PC-9 (cell line): ENCODE measurements around the gene PRKG1. TPM values are rescaled to one million over a fixed set of nuclear protein-coding genes. Genes with fewer than 3 reads are reported as not detected.

Experiments
- BruUV-seq: library from RNA; stranded (reverse); fragments of 400-500 nt; replicated peaks from 2 replicates; lab custom pipeline; 2021; lab: Mats Ljungman, UMichigan
- CTCF ChIA-PET: fragments of 300-600 bp; sonication (Branson Sonifier 250); formaldehyde crosslinking; loops from one replicate; lab custom pipeline; 2022; ENCODE audit warnings: antibody characterized with exemption; lab: Charles Lee
- POLR2A ChIA-PET: fragments of 300-600 bp; sonication (Branson Sonifier 250); formaldehyde crosslinking; loops from one replicate; lab custom pipeline; 2022; ENCODE audit warnings: antibody characterized with exemption; ENCODE audit not compliant: unreplicated experiment; lab: Charles Lee
- DNase-seq, 2 experiments: peaks; one replicate each; pipeline versions ENCODE4 v3.0.0 to v3.0.0-alpha.2; 2015 to 2022; ENCODE audit warnings: mixed read lengths in 1 of 2
- H2AFZ ChIP-seq: fragments of 200-600 bp; sonication (generic); 2 replicates; pipeline ENCODE4 v1.8.1; 2017; ENCODE audit warnings: antibody characterized with exemption
- H3F3A ChIP-seq: fragments of 200-600 bp; sonication (generic); 2 replicates; pipeline ENCODE4 v1.8.1; 2017; ENCODE audit warnings: antibody characterized with exemption, mild to moderate bottlenecking, low read depth; ENCODE audit not compliant: insufficient read depth
- H3K27ac ChIP-seq: fragments of 200-600 bp; sonication (generic); 2 replicates; pipeline ENCODE4 v1.6.1; 2016; ENCODE audit warnings: mixed run types
- H3K27me3 ChIP-seq: fragments of 200-600 bp; sonication (generic); 2 replicates; pipeline ENCODE4 v1.6.1; 2016; ENCODE audit warnings: low read depth, mixed run types; ENCODE audit not compliant: insufficient read depth
- H3K36me3 ChIP-seq: fragments of 200-600 bp; sonication (generic); 2 replicates; pipeline ENCODE4 v1.6.1; 2016; ENCODE audit warnings: low read depth, mixed run types
- H3K4me1 ChIP-seq: fragments of 200-600 bp; sonication (generic); replicated peaks from 2 replicates; pipeline ENCODE4 v1.6.1; 2016; ENCODE audit warnings: mixed run types; ENCODE audit not compliant: insufficient read depth
- H3K4me2 ChIP-seq: fragments of 200-600 bp; sonication (generic); 2 replicates; pipeline ENCODE4 v1.6.1; 2017; ENCODE audit warnings: mixed run types
- H3K4me3 ChIP-seq: fragments of 200-600 bp; sonication (generic); 2 replicates; pipeline ENCODE4 v1.6.1; 2016; ENCODE audit warnings: mixed run types
- H3K79me2 ChIP-seq: fragments of 200-600 bp; sonication (generic); 2 replicates; pipeline ENCODE4 v1.6.1; 2017; ENCODE audit warnings: low read depth, mixed run types
- H3K9me2 ChIP-seq: fragments of 200-600 bp; sonication (generic); 2 replicates; pipeline ENCODE4 v1.8.1; 2017; ENCODE audit warnings: mild to moderate bottlenecking; ENCODE audit not compliant: insufficient read depth
- H3K9me3 ChIP-seq: fragments of 200-600 bp; sonication (generic); 2 replicates; pipeline ENCODE4 v1.8.1; 2016; ENCODE audit warnings: low read depth; ENCODE audit not compliant: insufficient read depth
- H4K20me1 ChIP-seq: fragments of 200-600 bp; sonication (generic); 2 replicates; pipeline ENCODE4 v1.8.1; 2017; ENCODE audit not compliant: insufficient read depth
- EZH2 ChIP-seq: fragments of 200-600 bp; sonication (generic); IDR thresholded peaks from 2 replicates; pipeline ENCODE4 v1.8.0; 2017; ENCODE audit warnings: antibody characterized with exemption, low read depth
- intact Hi-C: fragments of 100-400 bp; cut with micrococcal nuclease; formaldehyde crosslinking; loops from one replicate; pipeline ENCODE4 v1.10.0; 2022; ENCODE audit not compliant: unreplicated experiment
- total RNA-seq: library from RNA; stranded (reverse); gene quantifications from 2 replicates; pipeline ENCODE4 v1.2.3, GENCODE V29; 2021
- TF ChIP-seq, protein P1 (sequence below): fragments of 200-600 bp; sonication (generic); conservative IDR thresholded peaks from 2 replicates; pipeline ENCODE4 v1.6.1; 2017; ENCODE audit warnings: mixed run types, antibody characterized with exemption, mild to moderate bottlenecking, moderate library complexity

PRKG1 gene
- total RNA-seq, 1 experiment from 2014 or later = 0.70 TPM

DNA sequence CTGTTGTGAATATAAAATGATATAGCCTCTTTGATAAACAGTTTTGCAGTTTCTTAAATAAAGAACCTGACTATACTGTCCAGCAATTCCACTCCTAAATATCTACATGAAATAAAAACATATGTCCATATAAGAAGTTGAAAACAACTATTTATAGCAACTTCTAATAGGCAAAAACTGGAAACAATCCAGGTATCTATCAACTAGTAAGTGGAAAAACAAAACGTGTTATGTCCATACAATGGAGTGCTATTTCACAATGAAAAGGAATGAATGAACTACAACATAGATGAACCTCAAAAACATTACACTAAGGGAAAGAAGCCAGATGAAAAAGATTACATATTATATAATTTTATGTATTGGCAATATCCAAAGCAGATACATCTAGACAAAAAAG lies 356.2 kb downstream of the PRKG1 start:
- CTCF ChIA-PET = no interaction called here
- no peak overlapping the region for H2AFZ ChIP-seq
- H3K36me3 ChIP-seq = no peaks in the 10 kb centered on the region
- no peaks in the 10 kb centered on the region for H3K4me1 ChIP-seq
- POLR2A ChIA-PET = no interaction called here
- no peak overlapping the region for H3K4me3 ChIP-seq
- no peak overlapping the region for H3K27ac ChIP-seq
- no peak for TF ChIP-seq EZH2
- TF ChIP-seq, protein P1, sequence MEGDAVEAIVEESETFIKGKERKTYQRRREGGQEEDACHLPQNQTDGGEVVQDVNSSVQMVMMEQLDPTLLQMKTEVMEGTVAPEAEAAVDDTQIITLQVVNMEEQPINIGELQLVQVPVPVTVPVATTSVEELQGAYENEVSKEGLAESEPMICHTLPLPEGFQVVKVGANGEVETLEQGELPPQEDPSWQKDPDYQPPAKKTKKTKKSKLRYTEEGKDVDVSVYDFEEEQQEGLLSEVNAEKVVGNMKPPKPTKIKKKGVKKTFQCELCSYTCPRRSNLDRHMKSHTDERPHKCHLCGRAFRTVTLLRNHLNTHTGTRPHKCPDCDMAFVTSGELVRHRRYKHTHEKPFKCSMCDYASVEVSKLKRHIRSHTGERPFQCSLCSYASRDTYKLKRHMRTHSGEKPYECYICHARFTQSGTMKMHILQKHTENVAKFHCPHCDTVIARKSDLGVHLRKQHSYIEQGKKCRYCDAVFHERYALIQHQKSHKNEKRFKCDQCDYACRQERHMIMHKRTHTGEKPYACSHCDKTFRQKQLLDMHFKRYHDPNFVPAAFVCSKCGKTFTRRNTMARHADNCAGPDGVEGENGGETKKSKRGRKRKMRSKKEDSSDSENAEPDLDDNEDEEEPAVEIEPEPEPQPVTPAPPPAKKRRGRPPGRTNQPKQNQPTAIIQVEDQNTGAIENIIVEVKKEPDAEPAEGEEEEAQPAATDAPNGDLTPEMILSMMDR = no peak
- BruUV-seq = no TSS peak
- no peaks in the 10 kb centered on the region for H3K79me2 ChIP-seq
- intact Hi-C loops = no loop called here
- DNase-seq = no peak
- H3K27me3 ChIP-seq = no peaks in the 10 kb centered on the region
- no peak overlapping the region for H3K4me2 ChIP-seq
- no peaks in the 10 kb centered on the region for H3K9me2 ChIP-seq
- no peaks in the 10 kb centered on the region for H3K9me3 ChIP-seq
- H3F3A ChIP-seq = no peaks in the 10 kb centered on the region
- no peaks in the 10 kb centered on the region for H4K20me1 ChIP-seq

DNA sequence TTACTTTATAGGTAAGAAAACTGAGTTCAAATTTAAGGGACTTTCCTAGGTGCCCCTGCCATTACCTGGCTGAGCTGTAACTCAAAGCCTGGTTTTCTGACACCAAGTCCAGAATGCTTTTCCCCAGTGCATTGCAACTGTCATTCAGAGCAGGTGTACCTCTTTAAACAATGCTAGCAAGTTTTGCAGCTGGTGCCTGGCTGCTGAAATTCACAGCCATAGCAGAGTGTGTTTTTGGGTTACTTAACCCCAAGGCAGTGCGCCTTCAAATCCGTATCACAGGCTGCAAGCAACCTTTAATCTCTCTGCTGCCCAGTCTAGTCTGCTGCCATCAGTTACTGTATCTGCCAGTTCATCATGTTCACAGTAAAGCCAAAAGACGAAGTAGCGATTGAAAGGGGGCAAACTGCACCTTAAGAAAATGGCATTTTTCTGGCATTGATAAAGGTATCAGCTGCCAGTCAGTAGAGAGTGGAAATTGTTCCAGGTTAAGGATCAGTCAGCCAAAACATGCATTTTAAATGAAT lies 359.7 kb downstream of the PRKG1 start:
- intact Hi-C loops = no loop called here
- Histone ChIP-seq H3K9me3 (no peaks in the 10 kb centered on the region), H3K4me3 (no peak overlapping the region), H3F3A (no peaks in the 10 kb centered on the region), H3K4me1 (no peaks in the 10 kb centered on the region), H3K27ac (no peak overlapping the region), H3K36me3 (no peaks in the 10 kb centered on the region), H3K79me2 (no peaks in the 10 kb centered on the region), H3K4me2 (no peak overlapping the region), H4K20me1 (no peaks in the 10 kb centered on the region), H2AFZ (no peak overlapping the region), H3K27me3 (no peaks in the 10 kb centered on the region), H3K9me2 (no peaks in the 10 kb centered on the region)
- ChIA-PET CTCF (no interaction called here), POLR2A (no interaction called here)
- DNase-seq = no peak
- BruUV-seq = no TSS peak
- no peak for TF ChIP-seq EZH2
- TF ChIP-seq, protein P1 = no peak

DNA sequence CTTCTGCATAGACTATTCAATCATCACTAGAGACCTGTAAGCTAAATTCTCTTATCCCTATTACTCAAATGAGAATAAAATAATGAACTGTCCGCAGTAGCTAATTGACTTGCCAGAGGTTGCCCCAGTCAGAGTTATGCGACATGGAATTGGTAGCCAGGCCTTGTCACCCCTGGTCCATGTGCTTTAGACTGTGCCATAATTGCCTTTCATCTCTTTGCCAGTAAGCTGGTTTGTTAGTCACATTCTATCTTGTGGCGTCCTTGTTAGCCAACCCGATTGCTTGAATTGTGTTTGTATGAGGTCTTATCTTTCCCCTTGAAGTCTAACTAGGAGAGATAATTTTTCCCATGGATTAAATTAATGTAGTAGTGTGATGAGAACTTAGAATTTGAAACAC lies 362.5 kb downstream of the PRKG1 start:
- Histone ChIP-seq H3K4me2 (no peak overlapping the region), H3K27me3 (no peaks in the 10 kb centered on the region), H4K20me1 (no peaks in the 10 kb centered on the region), H3K9me3 (no peaks in the 10 kb centered on the region), H3K79me2 (no peaks in the 10 kb centered on the region), H2AFZ (no peak overlapping the region; the same call in 1 of the 2 replicates), H3K4me1 (no peaks in the 10 kb centered on the region), H3K9me2 (no peaks in the 10 kb centered on the region), H3K4me3 (no peak overlapping the region), H3K27ac (no peak overlapping the region), H3K36me3 (no peaks in the 10 kb centered on the region), H3F3A (no peaks in the 10 kb centered on the region; the same call in 1 of the 2 replicates)
- BruUV-seq = no TSS peak
- ChIA-PET POLR2A (no interaction called here), CTCF (no interaction called here)
- DNase-seq = no peak
- TF ChIP-seq, protein P1 = no peak
- TF ChIP-seq EZH2 = no peak
- intact Hi-C loops = no loop called here
